OCI-M1 (cell line): ENCODE measurements around the gene CEMP1.

Experiments
- DNase-seq: peaks from one replicate; lab custom pipeline; 2025; lab: John Stamatoyannopoulos, UW

The CEMP1 gene

DNA sequence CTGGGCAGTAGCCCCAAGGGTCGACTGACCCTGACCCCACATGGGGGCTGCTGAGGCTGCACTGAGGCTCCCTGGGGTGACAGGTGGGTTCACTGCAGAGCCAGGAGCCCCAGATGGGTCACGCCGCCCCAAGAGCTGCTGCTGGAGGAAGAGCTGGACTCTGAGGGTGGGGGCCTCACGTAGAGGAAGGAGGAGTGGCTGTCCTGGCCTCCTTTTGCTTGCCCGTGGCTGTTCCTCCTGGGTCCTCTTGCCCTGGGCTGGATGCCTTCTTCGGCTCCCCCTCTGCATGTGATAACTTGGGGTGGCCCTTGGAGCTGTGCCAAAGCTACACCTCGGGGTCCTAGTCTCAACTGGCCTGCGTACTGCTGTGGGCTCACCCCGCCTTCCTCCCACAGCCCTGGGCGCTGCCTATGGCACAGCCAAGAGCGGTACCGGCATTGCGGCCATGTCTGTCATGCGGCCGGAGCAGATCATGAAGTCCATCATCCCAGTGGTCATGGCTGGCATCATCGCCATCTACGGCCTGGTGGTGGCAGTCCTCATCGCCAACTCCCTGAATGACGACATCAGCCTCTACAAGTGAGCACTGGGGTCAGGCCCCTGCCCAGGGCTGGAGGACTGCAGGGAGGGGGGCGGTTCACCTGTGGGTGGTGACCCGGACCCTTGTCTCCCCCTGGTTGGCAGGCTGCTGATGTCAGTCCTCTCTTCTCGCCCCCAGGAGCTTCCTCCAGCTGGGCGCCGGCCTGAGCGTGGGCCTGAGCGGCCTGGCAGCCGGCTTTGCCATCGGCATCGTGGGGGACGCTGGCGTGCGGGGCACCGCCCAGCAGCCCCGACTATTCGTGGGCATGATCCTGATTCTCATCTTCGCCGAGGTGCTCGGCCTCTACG is 12.1 kb downstream of the CEMP1 start:
- DNase-seq = no peak

DNA sequence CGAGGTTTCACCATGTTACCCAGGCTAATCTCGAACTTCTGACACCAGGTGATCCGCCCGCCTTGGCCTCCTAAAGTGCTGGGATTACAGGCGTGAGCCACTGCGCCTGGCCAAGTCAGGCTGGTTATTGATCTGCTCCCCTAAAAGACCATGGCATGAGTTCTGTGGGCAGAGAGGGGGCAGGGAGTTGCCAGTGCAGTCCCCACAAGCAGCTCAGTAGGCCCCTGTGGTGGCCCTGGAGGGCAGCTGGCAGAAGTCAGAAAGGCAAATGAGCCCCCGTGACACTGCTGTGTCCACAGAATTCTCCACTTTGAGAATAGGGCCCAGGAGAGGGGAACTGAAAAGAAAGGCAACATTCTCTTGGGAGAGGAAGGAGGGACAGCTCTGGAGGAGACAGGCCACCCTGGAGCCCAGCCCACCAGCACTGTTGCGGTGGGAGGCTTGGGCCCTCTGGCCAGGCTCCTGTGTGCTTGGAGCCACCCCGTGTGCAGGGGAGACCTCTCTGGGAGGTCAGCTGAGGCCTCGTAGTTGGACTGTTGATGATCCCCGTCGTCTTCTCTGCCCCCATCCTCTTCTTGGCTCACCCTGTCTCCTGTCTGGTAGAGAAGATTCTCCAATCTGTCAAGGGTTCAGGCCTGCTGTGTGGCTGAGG is 13.1 kb downstream of the CEMP1 start:
- DNase-seq = no peak

DNA sequence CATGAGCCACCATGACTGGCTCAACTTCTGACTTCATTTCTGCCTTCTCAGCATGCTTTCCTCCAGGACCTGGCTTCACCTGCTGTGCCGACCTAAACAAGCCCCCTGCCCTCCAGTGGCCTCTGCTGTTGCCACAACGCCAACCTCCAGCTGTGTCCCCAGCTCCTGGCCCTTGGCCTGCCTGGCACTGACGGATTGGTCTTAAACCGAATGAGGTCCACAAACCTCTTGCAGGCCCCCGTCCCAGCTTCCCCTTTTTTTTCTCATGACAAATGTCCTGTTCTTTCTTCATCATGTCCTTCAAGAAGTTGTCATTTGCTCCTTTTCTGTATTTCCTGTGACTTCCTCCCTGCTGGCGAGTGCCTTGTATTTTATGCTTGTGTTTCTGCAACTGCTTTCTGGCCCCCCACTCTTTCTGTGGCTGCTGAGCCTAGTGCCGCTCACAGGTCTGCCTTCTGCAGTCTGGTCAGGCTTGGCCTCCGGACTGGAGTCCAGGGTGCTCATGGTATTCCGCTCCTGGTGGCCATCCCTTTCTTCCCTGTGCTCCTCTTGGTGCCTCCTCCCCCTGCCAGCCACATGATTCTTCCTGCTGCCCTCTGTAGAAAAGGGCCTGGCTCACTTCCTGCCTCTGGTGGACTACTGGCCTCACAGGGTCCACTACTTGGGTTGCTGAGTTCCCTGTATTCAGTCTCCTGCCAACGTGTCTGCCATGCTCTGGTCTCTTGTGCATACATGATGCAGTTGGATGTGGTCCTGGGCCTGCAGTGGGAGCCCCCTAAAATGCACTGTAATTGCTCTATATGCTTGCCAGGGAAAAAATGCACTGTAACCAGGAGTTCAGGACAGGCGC is 14.6 kb downstream of the CEMP1 start:
- peak; percentile 25 for DNase-seq

DNA sequence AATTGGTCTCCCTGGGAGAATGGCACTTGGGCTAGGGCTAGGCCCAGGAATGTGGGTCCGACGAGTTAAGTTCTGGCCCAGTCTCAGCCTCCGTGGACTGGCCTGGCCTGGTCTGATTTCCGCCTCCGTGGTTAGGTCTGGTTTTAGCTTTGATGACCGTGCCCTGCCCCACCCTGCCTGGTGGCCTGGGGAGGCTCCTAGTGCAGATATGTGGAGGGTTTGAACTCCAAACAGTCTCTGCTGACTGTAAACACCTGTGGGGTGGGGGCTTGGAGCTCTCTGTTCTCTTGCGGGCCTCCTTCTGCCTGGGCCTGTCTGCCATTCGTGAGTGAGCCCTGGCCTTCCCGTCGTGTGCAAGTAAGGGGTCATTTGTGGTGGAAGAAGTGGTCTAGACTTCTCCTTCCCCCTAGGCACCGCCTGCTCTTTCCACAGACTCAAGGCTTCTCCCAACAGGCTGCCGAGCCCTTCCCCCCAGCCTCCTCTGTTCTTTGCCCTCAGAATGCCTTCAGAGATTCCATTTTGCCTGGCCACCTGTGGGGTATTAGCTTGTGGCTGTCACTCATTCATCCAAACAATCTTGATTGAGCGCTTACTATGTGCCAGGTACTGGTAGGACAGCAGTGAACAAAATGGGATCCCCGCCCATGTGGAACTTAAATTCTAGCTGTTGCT is 15.9 kb downstream of the CEMP1 start:
- peak; percentile 44 for DNase-seq

DNA sequence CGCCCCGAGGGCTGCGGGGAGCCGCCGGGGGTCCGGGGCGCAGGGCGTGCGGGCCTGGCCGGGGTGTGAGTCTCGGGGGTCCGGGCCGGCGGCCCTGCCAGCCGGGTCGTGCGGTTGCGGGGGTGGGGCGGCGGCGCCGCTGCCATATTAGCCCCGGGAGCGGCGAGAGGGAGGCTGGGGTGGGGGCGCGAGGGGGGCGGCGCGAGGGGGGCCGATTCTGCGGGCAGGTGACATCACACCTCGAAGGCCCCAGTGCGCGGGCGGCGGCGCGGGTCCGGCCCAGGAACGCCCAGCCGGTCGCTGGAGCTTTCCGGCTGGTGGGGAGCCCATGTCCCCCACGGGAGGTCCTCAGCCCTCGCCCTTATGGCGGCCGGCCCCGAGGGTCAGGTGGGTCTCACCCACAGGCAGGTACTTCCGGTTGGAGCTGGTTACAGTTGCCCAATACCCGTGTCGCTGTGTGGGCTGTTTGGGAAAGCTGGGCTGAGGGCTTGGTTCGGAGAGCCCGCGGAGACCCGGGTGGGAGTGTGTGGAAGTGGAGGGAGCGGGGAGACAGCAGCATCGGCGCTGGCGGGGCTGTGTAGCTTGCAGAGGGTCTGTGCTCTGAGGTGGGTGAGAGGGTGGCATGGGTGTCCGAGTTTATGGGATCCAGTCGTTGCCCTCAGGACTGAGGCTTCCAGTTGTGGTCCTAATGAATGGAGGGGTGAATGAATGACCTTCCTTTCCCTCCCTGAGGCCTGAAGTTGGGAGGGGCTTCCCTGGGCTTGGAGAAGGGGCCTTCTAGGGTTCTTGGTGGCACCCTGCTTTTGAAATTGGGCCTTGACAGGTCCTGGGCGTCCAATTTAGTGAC is 16.7 kb downstream of the CEMP1 start:
- peak; percentile 32 for DNase-seq

DNA sequence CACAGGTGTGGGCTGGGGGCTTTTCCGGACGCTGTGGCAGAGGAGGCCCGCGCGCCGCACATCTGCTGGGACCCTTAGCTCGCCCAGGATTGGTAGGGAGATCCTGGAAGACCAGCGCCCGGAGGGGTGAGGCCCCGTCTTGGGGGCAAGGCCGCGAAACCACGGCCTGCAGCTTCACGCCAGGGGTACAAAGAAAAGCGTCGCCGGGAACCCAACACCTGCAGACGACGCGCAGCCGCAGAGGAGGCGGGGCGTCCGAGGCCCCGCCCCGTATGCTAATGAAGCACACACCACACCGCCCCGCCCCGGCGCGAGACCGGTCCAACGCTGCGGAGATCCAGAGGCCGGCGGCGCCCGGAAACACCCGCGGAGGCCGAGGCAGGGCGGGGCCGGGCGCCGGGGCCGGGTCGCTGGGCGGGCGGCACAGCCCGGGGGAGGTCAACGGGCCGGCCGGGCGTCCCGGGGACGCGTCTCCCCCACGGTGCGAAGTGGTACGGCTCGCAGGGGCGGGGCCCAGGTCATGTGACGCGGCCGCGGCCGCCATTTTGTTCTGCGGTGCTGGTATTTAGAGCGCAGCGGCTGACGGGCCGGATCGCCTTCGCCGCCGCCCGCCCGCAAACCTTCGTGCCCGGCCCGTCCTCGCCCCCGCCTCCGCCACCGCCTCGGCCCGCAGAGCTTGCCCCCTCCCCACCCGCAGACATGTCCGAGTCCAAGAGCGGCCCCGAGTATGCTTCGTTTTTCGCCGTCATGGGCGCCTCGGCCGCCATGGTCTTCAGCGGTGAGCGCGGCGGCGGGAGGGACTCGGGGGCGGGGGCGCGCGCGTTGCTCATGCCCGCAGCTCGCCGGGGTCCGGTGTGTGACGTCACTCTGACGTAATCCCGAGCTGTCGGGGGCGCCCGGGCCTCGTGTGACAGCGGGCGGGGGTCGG is 17.5 kb downstream of the CEMP1 start, which contains the start of gene ATP6V0C:
Gene ATP6V0C (plus strand): TSS at position 548 of the 928 bp plus-strand sequence. CDS start 152 bp downstream, at position 700.
- DNase-seq = peak; percentile 96

DNA sequence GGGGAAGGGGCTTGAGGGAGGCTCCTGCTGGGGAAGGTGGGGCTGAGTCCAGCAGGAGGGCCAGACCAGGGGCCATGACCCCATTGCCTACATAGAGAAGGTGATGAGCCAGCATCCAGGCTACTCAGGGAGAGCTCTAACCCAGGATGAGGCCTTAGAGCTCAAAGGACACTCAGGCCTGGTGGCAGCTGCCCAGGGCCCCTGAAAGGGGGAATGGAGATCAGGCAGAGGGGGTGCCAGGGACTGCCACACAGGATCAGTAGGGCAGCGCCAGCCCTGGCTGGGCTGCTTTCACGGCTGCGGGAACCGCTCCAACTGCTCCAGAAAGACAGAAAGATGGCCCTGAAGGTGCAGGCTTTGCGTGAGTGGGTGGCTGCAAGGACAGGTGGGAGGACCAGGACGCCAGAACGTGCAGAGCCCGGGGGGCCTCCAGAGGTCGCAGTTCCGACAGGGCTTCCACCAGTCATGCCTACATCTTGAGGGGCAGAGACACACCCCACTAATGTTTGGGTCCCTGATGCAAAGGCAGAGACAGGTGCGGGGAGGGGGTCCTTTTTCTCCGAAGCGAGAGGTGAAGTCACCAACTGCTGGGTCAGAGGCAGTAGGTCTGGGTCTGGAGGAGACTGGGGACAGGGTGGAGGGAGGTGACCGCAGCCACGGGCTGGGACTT is 18.3 kb downstream of the CEMP1 start:
- no peak for DNase-seq

DNA sequence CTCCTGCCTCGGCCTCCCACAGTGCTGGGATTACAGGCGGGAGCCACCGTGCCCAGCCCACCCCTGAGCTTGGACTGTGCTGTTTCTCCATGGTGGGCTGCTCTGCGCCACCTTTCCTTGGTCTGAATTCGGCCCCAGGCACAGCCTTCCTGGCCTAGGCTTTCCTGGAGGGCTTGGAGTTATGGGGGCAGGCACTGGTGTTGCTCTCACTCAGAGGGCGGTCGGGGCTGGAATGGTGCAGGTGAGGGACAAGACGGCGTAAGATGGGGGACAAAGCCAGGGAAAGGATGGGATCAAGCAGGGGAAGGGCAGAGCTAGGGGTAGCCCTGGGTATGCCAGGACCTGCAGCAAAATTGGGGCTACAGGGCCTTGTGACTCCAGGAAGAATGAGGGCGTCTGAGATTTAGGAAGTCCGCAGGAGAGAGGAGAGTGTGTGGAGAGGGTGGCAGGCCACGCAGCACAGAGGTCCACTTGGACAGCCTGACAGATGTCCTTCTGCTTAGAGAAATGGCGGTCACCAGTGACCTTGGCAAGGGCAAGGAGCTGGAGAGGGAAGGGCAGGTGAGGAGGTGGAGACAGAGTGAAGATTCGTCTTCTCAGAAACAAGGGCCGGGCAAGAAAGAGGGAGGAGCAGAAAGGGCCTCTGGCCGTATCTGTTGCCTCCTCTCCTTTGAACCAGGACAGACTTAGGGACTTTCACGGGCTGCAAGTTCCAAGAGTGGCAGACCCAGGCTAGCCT is 19.0 kb downstream of the CEMP1 start:
- no peak for DNase-seq

DNA sequence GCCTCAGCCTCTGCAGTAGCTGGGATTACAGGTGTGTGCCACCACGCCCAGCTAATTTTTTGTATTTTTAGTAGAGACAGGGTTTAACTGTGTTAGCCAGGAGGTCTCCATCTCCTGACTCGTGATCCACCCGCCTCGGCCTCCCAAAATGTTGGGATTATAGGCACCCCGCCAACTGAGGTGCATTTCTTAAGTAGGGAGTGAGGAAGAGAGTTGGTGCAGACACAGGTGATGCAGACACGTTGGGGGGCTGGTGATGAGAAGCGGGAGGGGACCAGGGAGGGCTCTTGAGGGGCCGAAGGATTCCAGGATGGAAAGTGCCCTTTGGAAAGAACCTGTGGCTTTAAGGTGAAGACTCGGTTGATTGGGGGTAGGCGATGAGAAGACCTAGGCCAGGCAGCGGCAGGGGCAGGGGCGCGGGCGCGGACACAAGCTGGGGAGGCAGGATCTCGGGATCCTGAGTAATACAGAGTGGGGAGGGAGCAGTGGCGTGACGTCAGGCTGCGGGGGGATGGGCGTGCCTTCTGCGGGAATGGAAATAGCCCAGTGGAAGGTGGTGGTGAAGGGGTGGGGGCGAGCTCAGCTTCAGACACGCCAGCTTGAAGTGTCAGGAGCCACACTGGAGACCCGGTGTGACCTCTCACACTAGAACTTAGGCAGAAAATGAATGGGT is 19.9 kb downstream of the CEMP1 start:
- no peak for DNase-seq

DNA sequence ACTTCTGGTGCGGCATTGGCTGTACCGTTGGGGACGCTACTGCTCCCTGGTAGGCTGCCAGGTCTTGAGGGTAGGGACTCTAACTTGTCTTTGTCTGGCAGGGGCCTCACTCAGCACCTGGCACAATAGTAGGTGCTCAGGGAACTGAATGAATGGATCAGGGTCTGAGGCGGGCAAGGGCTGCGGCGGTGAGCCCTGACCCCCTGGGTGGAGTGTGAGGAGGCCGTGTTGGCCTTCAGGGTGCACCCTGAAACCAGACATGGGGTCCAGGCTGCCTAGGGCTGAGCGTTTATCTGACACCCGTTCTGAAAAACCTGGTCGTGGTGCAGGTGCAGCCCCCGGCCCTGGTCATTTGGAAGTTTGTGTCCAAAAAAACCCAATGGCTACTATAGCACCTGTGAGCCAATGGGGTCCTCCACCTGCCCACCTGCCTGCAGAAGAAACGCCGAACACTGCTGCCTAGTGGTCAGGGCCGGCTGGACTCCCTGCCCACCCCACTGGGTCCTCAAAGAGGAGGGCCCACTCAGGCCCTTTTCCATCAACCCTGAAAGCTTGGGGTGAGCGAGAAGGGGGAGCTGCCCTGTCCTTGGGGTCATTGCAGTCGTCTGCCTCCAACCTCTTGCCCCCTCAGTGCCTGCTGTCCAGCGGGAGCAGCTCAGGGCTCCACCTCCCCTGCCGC is 22.3 kb downstream of the CEMP1 start:
- no peak for DNase-seq

DNA sequence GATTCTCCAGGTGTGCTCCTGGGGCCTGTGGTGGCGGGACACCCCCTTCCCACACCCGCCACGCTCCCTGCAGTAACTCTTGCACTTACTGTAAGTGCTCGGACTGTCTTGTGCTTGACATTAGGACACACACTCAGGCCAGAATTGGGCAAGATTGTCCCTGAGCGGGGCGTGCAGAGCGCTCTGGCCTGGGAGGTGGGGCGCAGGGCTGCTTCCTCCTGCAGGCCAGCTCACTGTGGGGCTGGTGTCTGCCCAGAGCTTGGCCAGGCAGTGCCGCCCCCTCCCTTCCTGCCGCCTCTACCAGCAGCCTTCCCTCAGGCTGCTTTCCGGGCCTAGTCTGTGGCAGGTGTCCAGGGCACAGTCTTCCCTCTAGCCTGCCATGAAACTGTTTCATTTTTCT is 23.5 kb downstream of the CEMP1 start:
- no peak for DNase-seq

DNA sequence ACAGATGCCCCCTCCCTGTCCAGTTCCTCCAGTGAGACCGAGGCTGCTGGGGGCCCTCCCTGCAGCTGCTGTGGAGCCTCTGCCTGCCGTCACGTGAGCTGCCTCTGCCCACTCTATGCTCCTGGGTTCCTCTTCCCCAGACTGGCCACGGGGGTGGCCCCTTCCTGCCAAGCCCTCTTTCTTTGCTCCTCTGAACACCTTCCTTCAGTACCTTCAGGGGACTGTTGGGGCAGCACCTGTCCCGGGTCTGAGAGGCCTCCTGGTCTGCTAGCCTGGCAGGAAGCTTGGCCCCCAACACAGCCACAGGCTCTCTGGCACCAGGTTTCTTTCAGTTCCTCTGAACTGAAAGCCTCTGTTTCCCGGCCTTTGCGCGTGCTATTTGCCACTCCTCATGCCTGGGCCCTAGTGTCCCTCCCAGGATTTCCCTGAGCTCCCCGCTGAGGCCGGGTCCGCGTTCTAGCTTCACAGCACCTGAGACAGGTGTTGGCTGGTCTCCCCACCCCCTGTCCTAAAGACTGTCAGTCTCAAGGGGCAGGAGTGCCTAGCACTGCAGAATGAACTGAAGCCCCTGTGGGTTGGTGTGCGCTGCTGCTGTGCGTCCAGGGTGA is 24.1 kb downstream of the CEMP1 start:
- no peak for DNase-seq

DNA sequence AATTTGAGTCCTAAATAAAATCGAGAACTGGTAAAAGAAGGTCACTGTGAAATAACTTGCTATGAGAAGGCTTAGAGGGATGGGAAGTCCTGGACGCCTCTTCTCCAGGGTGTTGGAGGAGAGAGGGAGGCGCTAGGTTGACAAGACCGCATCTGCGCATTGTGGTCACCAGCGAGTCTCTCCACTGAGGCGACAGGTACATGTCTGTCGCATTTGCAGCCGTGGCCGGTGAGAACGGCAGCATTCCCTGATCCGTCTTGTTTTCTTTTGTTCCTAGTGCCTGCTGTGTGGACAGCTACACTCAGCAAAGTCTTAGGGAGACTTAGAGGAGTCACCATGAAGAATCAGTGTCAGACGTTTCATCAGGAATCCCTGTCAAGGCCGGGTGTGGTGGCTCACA is 25.5 kb downstream of the CEMP1 start:
- no peak for DNase-seq

DNA sequence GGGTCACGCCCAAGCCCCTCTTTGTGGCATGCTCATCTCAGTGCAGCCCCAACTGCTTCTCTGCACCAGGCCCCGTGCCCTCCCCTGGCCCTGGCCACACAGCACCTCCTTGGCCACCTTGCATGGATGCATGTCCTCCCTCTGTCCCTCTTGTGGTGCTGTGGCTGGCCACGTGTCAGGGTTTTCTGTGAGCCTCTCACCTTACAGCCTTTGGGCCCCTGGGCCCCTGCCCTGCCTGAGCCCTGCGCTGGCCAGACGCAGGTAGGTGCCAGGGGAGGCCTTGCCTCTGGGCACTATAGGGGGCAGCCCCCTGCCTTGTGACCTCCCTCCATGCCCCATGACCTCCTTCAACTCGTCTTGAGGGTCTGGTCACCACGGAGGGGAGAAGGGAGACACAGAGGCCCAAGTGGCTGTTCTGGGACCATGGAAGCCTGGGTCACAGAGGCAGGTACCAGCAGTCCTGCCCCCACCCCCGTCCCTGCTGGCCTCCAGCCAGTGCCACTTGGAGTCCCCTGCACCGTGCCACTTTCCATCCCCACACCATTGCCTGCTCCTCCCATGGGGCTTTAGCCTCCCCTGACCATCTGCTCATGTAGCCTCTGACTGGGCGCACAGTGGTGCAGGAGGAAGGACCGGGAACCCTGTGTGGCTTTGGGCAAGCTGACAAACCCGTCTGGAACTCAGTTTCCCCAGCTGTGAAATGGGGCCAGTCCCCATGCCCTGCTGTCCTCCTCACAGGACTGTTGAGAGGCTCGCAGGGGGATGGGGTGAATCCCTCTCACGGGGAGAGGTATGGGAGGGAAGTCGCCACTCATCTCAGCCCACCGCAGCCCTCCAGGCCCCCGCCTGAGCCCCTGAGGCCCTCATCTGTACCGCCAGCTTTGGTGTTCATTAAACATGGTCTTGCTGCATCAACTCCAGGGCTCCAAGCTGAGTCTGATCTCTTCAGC is 29.0 kb downstream of the CEMP1 start:
- no peak for DNase-seq

DNA sequence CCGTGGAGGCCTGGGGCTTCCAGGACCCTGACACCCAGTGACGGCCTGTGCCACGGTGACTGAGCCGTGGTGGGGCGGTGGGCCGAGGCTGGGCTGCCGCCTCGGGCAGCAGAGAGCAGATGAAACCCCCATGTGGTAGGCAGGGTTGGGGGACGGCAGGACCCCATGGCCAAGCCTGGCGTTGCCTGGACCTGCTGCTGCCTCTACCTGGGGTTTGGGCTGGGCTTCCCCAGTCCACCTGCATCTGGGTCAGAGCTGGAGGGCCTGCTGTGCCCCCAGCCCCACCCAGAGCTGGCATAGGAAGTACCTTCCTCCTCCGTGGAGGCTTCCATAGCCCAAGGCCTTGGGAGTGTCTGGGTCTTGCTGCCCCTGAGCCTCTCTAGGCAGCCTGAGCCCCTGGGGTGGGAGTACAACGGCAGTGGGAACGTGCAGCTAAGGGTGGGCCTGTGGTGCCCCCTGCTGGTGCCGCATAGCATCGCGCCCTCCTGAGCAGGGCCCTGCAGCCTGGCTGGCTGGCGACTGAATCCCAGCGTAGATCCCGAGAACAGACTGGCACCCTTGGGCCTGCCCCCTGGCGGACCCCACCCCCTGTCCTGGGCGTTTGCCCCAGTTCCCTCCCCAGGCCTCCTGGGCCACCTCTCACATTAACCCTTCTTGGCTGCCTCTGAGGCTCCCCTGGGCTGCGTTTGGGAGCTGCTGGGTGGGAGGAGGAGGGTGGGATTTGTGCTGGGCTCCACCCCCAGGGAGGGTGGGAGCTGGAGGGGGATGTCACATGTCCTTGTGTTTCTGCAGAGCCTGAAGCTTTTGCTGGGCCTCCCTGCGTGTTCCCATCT is 30.1 kb downstream of the CEMP1 start:
- DNase-seq = peak; percentile 89
